Esophagus muscularis mucosa (tissue), 4 donors: ENCODE results near the gene TTC39B. TPM values are rescaled to one million over a fixed set of nuclear protein-coding genes. Genes with fewer than 3 reads are reported as not detected.

ENCODE experiments used
- DNase-seq: peaks from one replicate; pipeline ENCODE4 v3.0.0-alpha.2; 2017; ENCODE audit errors: extremely low spot score
- H3K27ac ChIP-seq, 4 donors: fragments of 200-600 bp; sonication (generic); replicated peaks in 1 of 4; 1 replicate in 3 of 4; 2 replicates in 1 of 4; pipeline ENCODE4 v1.5.1; 2016 to 2019; ENCODE audit warnings: mild to moderate bottlenecking in 1 of 4
- H3K27me3 ChIP-seq, 4 donors: fragments of 200-600 bp; sonication (generic); one replicate each; pipeline versions ENCODE4 v1.5.1 to v1.6.0; 2016 to 2019
- H3K36me3 ChIP-seq, 4 donors: fragments of 200-600 bp; sonication (generic); one replicate each; pipeline ENCODE4 v1.5.1; 2016 to 2019
- H3K4me1 ChIP-seq, 4 donors: fragments of 200-600 bp; sonication (generic); one replicate each; pipeline ENCODE4 v1.5.1; 2016 to 2019
- H3K4me3 ChIP-seq, 4 donors: fragments of 200-600 bp; sonication (generic); 1 replicate in 2 of 4; 2 replicates in 2 of 4; pipeline ENCODE4 v1.5.1; 2016 to 2019; ENCODE audit warnings: mild to moderate bottlenecking in 4 of 4, moderate library complexity in 1 of 4
- H3K9me3 ChIP-seq, 4 donors: fragments of 200-600 bp; sonication (generic); 1 replicate in 3 of 4; 2 replicates in 1 of 4; pipeline ENCODE4 v1.5.1; 2016 to 2019
- EP300 ChIP-seq: sonication (generic); formaldehyde crosslinking; IDR thresholded peaks from one replicate; pipeline ENCODE4 v1.6.1; 2017; ENCODE audit warnings: antibody characterized with exemption
- POLR2A ChIP-seq: fragments of 450-650 bp; IDR thresholded peaks from one replicate; pipeline ENCODE4 v1.6.1; 2017; ENCODE audit warnings: antibody characterized with exemption, moderate library complexity, mild to moderate bottlenecking, low read depth
- POLR2AphosphoS5 ChIP-seq, 2 donors: sonication (generic); formaldehyde crosslinking; IDR thresholded peaks; one replicate each; pipeline ENCODE4 v1.6.1; 2017; ENCODE audit warnings: antibody characterized with exemption in 2 of 2
- WGBS: methylation state at CpG from one replicate; pipeline ENCODE4 v1.1.5; 2018; 5-methylcytosine and 5-hydroxymethylcytosine counted together
- intact Hi-C: fragments of 100-400 bp; cut with DNase I; formaldehyde crosslinking; loops from one replicate; pipeline ENCODE4 v1.15.1; 2023
- total RNA-seq, 4 donors: library from RNA; depleted of rRNA; stranded (reverse); fragments of >200 nt; gene quantifications; one replicate each; pipeline versions ENCODE4 v1.1.0 to v1.2.1, GENCODE V29; 2016
- TF ChIP-seq, protein P1 (sequence below), 3 experiments: fragments of 200-600 bp in 2 of 3; fragments of 450-650 bp in 1 of 3; sonication (generic) in 2 of 3; IDR thresholded peaks; one replicate each; pipeline ENCODE4 v1.5.1; 2017 to 2019; ENCODE audit warnings: antibody characterized with exemption in 3 of 3, mild to moderate bottlenecking in 2 of 3, moderate library complexity in 1 of 3

TTC39B gene
- total RNA-seq, 4 donors from 2014 or later, result 8.3 to 13.4 (median 10.9) TPM

- DNase-seq, result no peak
- intact Hi-C loops, result no loop called here
- Histone ChIP-seq H3K9me3 (no peaks in the 10 kb centered on the region), H3K27me3 (no peaks in the 10 kb centered on the region), H3K4me3 (no peak overlapping the region), H3K4me1 (peaks cover 0 to 11% (median 2%) of the 10 kb centered on the region in 4 donors), H3K36me3 (peaks cover 9 to 64% (median 22%) of the 10 kb centered on the region in 4 donors), H3K27ac (no peak overlapping the region)
- WGBS, result 49% methylated on average over 3 of the region's 3 CpGs
- TF ChIP-seq, protein P1, sequence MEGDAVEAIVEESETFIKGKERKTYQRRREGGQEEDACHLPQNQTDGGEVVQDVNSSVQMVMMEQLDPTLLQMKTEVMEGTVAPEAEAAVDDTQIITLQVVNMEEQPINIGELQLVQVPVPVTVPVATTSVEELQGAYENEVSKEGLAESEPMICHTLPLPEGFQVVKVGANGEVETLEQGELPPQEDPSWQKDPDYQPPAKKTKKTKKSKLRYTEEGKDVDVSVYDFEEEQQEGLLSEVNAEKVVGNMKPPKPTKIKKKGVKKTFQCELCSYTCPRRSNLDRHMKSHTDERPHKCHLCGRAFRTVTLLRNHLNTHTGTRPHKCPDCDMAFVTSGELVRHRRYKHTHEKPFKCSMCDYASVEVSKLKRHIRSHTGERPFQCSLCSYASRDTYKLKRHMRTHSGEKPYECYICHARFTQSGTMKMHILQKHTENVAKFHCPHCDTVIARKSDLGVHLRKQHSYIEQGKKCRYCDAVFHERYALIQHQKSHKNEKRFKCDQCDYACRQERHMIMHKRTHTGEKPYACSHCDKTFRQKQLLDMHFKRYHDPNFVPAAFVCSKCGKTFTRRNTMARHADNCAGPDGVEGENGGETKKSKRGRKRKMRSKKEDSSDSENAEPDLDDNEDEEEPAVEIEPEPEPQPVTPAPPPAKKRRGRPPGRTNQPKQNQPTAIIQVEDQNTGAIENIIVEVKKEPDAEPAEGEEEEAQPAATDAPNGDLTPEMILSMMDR (IDR thresholded peaks at IDR 0.05), result no peak
- TF ChIP-seq POLR2AphosphoS5 (IDR thresholded peaks at IDR 0.05) (no peak), POLR2A (no peak), EP300 (no peak)
Observed at GRCh38 chr9:15182730-15183129, 124.3 kb downstream of the TTC39B start.

DNA sequence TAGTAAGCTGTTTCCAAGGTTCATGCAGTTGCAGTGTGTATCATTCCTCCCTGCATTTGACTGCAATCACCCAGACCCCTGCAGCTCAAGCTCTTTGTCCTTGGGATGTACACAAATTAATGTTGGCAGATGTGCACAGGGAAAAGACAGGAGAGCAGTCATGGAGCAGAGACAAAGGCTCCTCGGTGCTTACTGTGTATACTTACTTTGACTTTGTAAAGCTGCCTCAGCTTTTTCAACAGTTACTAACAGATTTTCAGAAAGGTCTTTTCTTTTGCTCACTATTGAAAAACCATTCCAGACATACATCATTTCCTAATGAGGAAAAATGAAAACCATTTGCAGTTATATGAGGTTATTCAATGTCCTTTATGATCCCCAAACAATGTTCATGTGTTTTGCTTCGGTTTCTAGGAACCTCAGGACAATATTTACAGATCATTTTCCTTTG lies 124.9 kb downstream of the TTC39B start:
- Histone ChIP-seq H3K4me1 (peaks cover 0 to 11% (median 2%) of the 10 kb centered on the region in 4 donors), H3K27me3 (no peaks in the 10 kb centered on the region), H3K9me3 (no peaks in the 10 kb centered on the region), H3K4me3 (no peak overlapping the region), H3K27ac (no peak overlapping the region), H3K36me3 (peaks cover 3 to 58% (median 16%) of the 10 kb centered on the region in 4 donors)
- intact Hi-C loops, result no loop called here
- DNase-seq, result no peak
- WGBS, result 61% methylated on average over 2 of the region's 2 CpGs
- TF ChIP-seq POLR2AphosphoS5 (IDR thresholded peaks at IDR 0.05), result no peak
- no peak for TF ChIP-seq EP300
- TF ChIP-seq, protein P1 (IDR thresholded peaks at IDR 0.05), result no peak
- TF ChIP-seq POLR2A, result no peak

GRCh38 chr9:15180124-15180523 lies 126.9 kb downstream of the TTC39B start:
- no peak for DNase-seq
- TF ChIP-seq, protein P1 (IDR thresholded peaks at IDR 0.05), result no peak
- TF ChIP-seq EP300 (no peak), POLR2AphosphoS5 (IDR thresholded peaks at IDR 0.05) (no peak), POLR2A (no peak)
- 91% methylated on average over 1 of the region's 1 CpG for WGBS
- Histone ChIP-seq H3K27ac (no peak overlapping the region), H3K4me3 (no peak overlapping the region), H3K4me1 (peaks cover 0 to 11% (median 2%) of the 10 kb centered on the region in 4 donors), H3K9me3 (no peaks in the 10 kb centered on the region), H3K27me3 (no peaks in the 10 kb centered on the region), H3K36me3 (peaks cover 0 to 54% (median 5%) of the 10 kb centered on the region in 4 donors)
- intact Hi-C loops, result no loop called here

GRCh38 chr9:15178631-15179030 lies 128.4 kb downstream of the TTC39B start:
- Histone ChIP-seq H3K36me3 (peaks cover 0 to 59% (median 4%) of the 10 kb centered on the region in 4 donors), H3K4me1 (peaks cover 0 to 11% (median 2%) of the 10 kb centered on the region in 4 donors), H3K27ac (no peak overlapping the region), H3K9me3 (no peaks in the 10 kb centered on the region), H3K27me3 (no peaks in the 10 kb centered on the region), H3K4me3 (no peak overlapping the region)
- DNase-seq, result no peak
- TF ChIP-seq, protein P1 (IDR thresholded peaks at IDR 0.05), result no peak
- TF ChIP-seq POLR2A, result no peak
- no peak for TF ChIP-seq POLR2AphosphoS5 (IDR thresholded peaks at IDR 0.05)
- TF ChIP-seq EP300, result no peak
- intact Hi-C loops, result no loop called here
- WGBS, result 96% methylated on average over 3 of the region's 3 CpGs

- TF ChIP-seq POLR2A, result no peak
- no peak for TF ChIP-seq POLR2AphosphoS5 (IDR thresholded peaks at IDR 0.05)
- TF ChIP-seq EP300, result no peak
- TF ChIP-seq, protein P1 (IDR thresholded peaks at IDR 0.05), result no peak
Observed at GRCh38 chr9:15176836-15177235, 130.2 kb downstream of the TTC39B start.

More at GRCh38 chr9:15176836-15177235, 130.2 kb downstream of the TTC39B start:
- Histone ChIP-seq H3K27me3 (no peaks in the 10 kb centered on the region), H3K9me3 (no peaks in the 10 kb centered on the region), H3K36me3 (peaks cover 0 to 70% (median 4%) of the 10 kb centered on the region in 4 donors), H3K27ac (no peak overlapping the region), H3K4me3 (no peak overlapping the region), H3K4me1 (no peaks in the 10 kb centered on the region)
- WGBS, result 44% methylated on average over 1 of the region's 1 CpG
- intact Hi-C loops, result no loop called here
- no peak for DNase-seq
